Measurements from ENCODE around the gene DYNLL1. TPM values are rescaled to one million over a fixed set of nuclear protein-coding genes. Genes with fewer than 3 reads are reported as not detected.
"Not testable (repeated sequence)": the region's sequence is repeated elsewhere in the genome, so short reads cannot be mapped to it uniquely, and the experiment has no call there.

DYNLL1 gene
- total RNA-seq, 1 experiment from 2014 or later: 617 TPM

- intact Hi-C loops (cut with micrococcal nuclease; ENCODE audit: unreplicated experiment): no loop called here
- CTCF ChIA-PET: no interaction called here
- peak overlapping the region; percentile 83 for H3K4me3 ChIP-seq (ENCODE audit: low read depth, low read length, poor library complexity, severe bottlenecking)
- H3K36me3 ChIP-seq (ENCODE audit: insufficient read depth, low read length, poor library complexity, severe bottlenecking): no peaks in the 10 kb centered on the region
- H3K9me3 ChIP-seq (ENCODE audit: low read depth, low read length, poor library complexity, severe bottlenecking): no peaks in the 10 kb centered on the region
- BruUV-seq (replicated peaks): no TSS peak
- peak overlapping the region; percentile 90 for H3K27ac ChIP-seq (ENCODE audit: low read depth, low read length, poor library complexity, severe bottlenecking)
- H3K4me1 ChIP-seq (ENCODE audit: insufficient read depth, low read length, poor library complexity, severe bottlenecking): no peaks in the 10 kb centered on the region
- peak; percentile 60 for DNase-seq (ENCODE audit: low spot score)
- POLR2A ChIA-PET (ENCODE audit: low non-redundant PET): no interaction called here
- TF ChIP-seq CTCF (conservative IDR thresholded peaks at IDR 0.05; ENCODE audit: low read depth, low read length): no peak
- TF ChIP-seq EZH2 (IDR thresholded peaks at IDR 0.05; ENCODE audit: borderline replicate concordance, low read depth, low read length, poor library complexity, severe bottlenecking): no peak
- no peaks in the 10 kb centered on the region for H3K27me3 ChIP-seq (replicated peaks; ENCODE audit: insufficient read depth, low read depth, low read length, poor library complexity)
These were observed 33.9 kb downstream of the DYNLL1 start for GRCh38 chr12:120529641-120530417.

- intact Hi-C loops (cut with micrococcal nuclease; ENCODE audit: unreplicated experiment); POLR2A ChIA-PET (ENCODE audit: low non-redundant PET); H3K9me3 ChIP-seq (ENCODE audit: low read depth, low read length, poor library complexity, severe bottlenecking); CTCF ChIA-PET; H3K4me1 ChIP-seq (ENCODE audit: insufficient read depth, low read length, poor library complexity, severe bottlenecking); BruUV-seq (replicated peaks); H3K27me3 ChIP-seq (replicated peaks; ENCODE audit: insufficient read depth, low read depth, low read length, poor library complexity); DNase-seq (ENCODE audit: low spot score); H3K36me3 ChIP-seq (ENCODE audit: insufficient read depth, low read length, poor library complexity, severe bottlenecking): not testable (repeated sequence)
- peak overlapping the region; percentile 83 for H3K4me3 ChIP-seq (ENCODE audit: low read depth, low read length, poor library complexity, severe bottlenecking)
- H3K27ac ChIP-seq (ENCODE audit: low read depth, low read length, poor library complexity, severe bottlenecking): peak overlapping the region; percentile 90
These were observed 34.5 kb downstream of the DYNLL1 start for GRCh38 chr12:120530418-120530761.

- no peak for DNase-seq (ENCODE audit: low spot score)
- intact Hi-C loops (cut with micrococcal nuclease; ENCODE audit: unreplicated experiment): no loop called here
- CTCF ChIA-PET: no interaction called here
- Histone ChIP-seq H3K27me3 (replicated peaks; ENCODE audit: insufficient read depth, low read depth, low read length, poor library complexity) (no peaks in the 10 kb centered on the region), H3K27ac (ENCODE audit: low read depth, low read length, poor library complexity, severe bottlenecking) (no peak overlapping the region), H3K36me3 (ENCODE audit: insufficient read depth, low read length, poor library complexity, severe bottlenecking) (peaks cover 10% of the 10 kb centered on the region), H3K4me3 (ENCODE audit: low read depth, low read length, poor library complexity, severe bottlenecking) (no peak overlapping the region), H3K4me1 (ENCODE audit: insufficient read depth, low read length, poor library complexity, severe bottlenecking) (peaks cover 21% of the 10 kb centered on the region), H3K9me3 (ENCODE audit: low read depth, low read length, poor library complexity, severe bottlenecking) (no peaks in the 10 kb centered on the region)
- BruUV-seq (replicated peaks): no TSS peak
- TF ChIP-seq EZH2 (IDR thresholded peaks at IDR 0.05; ENCODE audit: borderline replicate concordance, low read depth, low read length, poor library complexity, severe bottlenecking): no peak
- TF ChIP-seq CTCF (conservative IDR thresholded peaks at IDR 0.05; ENCODE audit: low read depth, low read length): no peak
- POLR2A ChIA-PET (ENCODE audit: low non-redundant PET): interaction anchor here (0.6 kb wide), 1 partner anchor 332 kb away, joined by 3 read pairs; no protein-coding TSS in a partner anchor
These were observed 36.9 kb downstream of the DYNLL1 start for GRCh38 chr12:120532701-120533238.
